B cell (primary cell): Measurements from ENCODE around the gene PLEKHM3.

Experiments used
- EZH2 ChIP-seq: IDR thresholded peaks from 2 replicates; pipeline ENCODE4 v1.6.1; 2012; ENCODE audit warnings: borderline replicate concordance, low read depth, mild to moderate bottlenecking, moderate library complexity, low read length; ENCODE audit not compliant: insufficient read depth, poor library complexity, severe bottlenecking
- TF ChIP-seq, protein P1 (sequence below): fragments of 200-600 bp; IDR thresholded peaks from one replicate; pipeline ENCODE4 v1.8.0; 2022; ENCODE audit warnings: antibody characterized with exemption, mild to moderate bottlenecking

DNA sequence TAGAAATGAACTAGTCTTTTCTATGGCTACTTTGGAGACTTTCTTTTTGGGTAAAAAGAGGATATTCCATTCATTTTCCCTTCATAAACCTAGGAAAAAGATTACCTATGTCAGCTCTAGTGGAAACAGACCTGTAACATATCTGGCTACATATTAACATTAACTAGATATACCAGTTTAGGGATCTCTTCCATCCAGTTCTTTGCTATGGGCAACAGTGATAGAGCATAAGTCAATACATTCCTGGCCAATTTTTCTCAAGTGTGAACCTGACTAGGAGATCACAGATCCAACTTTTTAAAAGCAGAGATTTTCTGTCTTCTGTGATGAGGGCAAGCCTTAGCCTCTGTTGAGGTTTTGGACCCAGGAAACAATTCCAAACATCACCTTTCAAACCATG lies 34.5 kb downstream of the PLEKHM3 start:
- TF ChIP-seq, protein P1, sequence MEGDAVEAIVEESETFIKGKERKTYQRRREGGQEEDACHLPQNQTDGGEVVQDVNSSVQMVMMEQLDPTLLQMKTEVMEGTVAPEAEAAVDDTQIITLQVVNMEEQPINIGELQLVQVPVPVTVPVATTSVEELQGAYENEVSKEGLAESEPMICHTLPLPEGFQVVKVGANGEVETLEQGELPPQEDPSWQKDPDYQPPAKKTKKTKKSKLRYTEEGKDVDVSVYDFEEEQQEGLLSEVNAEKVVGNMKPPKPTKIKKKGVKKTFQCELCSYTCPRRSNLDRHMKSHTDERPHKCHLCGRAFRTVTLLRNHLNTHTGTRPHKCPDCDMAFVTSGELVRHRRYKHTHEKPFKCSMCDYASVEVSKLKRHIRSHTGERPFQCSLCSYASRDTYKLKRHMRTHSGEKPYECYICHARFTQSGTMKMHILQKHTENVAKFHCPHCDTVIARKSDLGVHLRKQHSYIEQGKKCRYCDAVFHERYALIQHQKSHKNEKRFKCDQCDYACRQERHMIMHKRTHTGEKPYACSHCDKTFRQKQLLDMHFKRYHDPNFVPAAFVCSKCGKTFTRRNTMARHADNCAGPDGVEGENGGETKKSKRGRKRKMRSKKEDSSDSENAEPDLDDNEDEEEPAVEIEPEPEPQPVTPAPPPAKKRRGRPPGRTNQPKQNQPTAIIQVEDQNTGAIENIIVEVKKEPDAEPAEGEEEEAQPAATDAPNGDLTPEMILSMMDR = no peak
- no peak for TF ChIP-seq EZH2
